Naive B cell (primary cell): Measurements from ENCODE around the gene D2HGDH. TPM values are rescaled to one million over a fixed set of nuclear protein-coding genes. Genes with fewer than 3 reads are reported as not detected.

Source experiments
- ATAC-seq, 2 donors: fragments of 150-1000 bp; cut with Tn5 transposase; 2 replicates each; pipeline ENCODE4 v1.10.0; 2021; ENCODE audit warnings: low read depth in 2 of 2, mild to moderate bottlenecking in 2 of 2, moderate library complexity in 2 of 2
- DNase-seq: peaks from one replicate; pipeline ENCODE4 v3.0.0; 2022
- H3K27ac Mint-ChIP-seq, 6 donors: one replicate each; pipeline ENCODE4 v1.8.0; 2020 to 2022; ENCODE audit warnings: mild to moderate bottlenecking in 6 of 6, mixed read lengths in 6 of 6, moderate library complexity in 5 of 6, inconsistent platforms in 2 of 6
- H3K27me3 Mint-ChIP-seq, 3 donors: one replicate each; pipeline ENCODE4 v1.8.0; 2021 to 2022; ENCODE audit warnings: mixed read lengths in 3 of 3, mild to moderate bottlenecking in 1 of 3
- H3K36me3 Mint-ChIP-seq, 2 donors: one replicate each; pipeline ENCODE4 v1.8.0; 2020 to 2022; ENCODE audit warnings: mixed read lengths in 2 of 2, inconsistent platforms in 1 of 2, mild to moderate bottlenecking in 1 of 2
- H3K4me1 Mint-ChIP-seq, 3 donors: one replicate each; pipeline ENCODE4 v1.8.0; 2020 to 2022; ENCODE audit warnings: mixed read lengths in 3 of 3, inconsistent platforms in 1 of 3, mild to moderate bottlenecking in 1 of 3, moderate library complexity in 1 of 3
- H3K4me3 Mint-ChIP-seq, 8 donors: one replicate each; pipeline ENCODE4 v1.8.0; 2020 to 2022; ENCODE audit warnings: mild to moderate bottlenecking in 8 of 8, mixed read lengths in 8 of 8, moderate library complexity in 8 of 8, inconsistent platforms in 2 of 8
- H3K9me3 Mint-ChIP-seq, 7 donors: one replicate each; pipeline ENCODE4 v1.8.0; 2020 to 2022; ENCODE audit warnings: mixed read lengths in 7 of 7, mild to moderate bottlenecking in 5 of 7, inconsistent platforms in 2 of 7, moderate library complexity in 1 of 7
- polyA plus RNA-seq, 6 donors: library from polyadenylated mRNA; unstranded; fragments of 300-500 nt; fragmentation: Illumina TruSeq; gene quantifications; one replicate each; pipeline ENCODE4 v1.2.3, GENCODE V29; 2021; ENCODE audit warnings: low read depth in 6 of 6

The D2HGDH gene
- polyA plus RNA-seq, 6 donors from 2014 or later: 1.1 to 7.2 (median 2.4) TPM

GRCh38 chr2:241744028-241744754 is 9.8 kb downstream of the D2HGDH start:
- DNase-seq: no peak
- H3K27ac Mint-ChIP-seq: no peak overlapping the region
- H3K36me3 Mint-ChIP-seq: peaks cover 9 to 17% of the 10 kb centered on the region in 2 donors
- peaks cover 0 to 8% (median 8%) of the 10 kb centered on the region in 3 donors for H3K4me1 Mint-ChIP-seq
- H3K9me3 Mint-ChIP-seq: peaks cover 0 to 4% (median 0%) of the 10 kb centered on the region in 7 donors
- no peaks in the 10 kb centered on the region for H3K27me3 Mint-ChIP-seq
- ATAC-seq: no peak
- no peak overlapping the region for H3K4me3 Mint-ChIP-seq

GRCh38 chr2:241745276-241745675 is 10.8 kb downstream of the D2HGDH start:
- Mint-ChIP-seq H3K9me3 (peaks cover 0 to 4% (median 0%) of the 10 kb centered on the region in 7 donors), H3K36me3 (peaks cover 9 to 24% of the 10 kb centered on the region in 2 donors), H3K4me3 (no peak overlapping the region), H3K27ac (peak overlapping the region in 1 of 6 donors; percentile 59), H3K4me1 (peaks cover 0 to 8% (median 0%) of the 10 kb centered on the region in 3 donors), H3K27me3 (no peaks in the 10 kb centered on the region)
- no peak for DNase-seq
- no peak for ATAC-seq

GRCh38 chr2:241746084-241746483 is 11.7 kb downstream of the D2HGDH start:
- Mint-ChIP-seq H3K36me3 (peaks cover 9 to 24% of the 10 kb centered on the region in 2 donors), H3K4me1 (peaks cover 0 to 8% (median 0%) of the 10 kb centered on the region in 3 donors), H3K27ac (peak overlapping the region in 1 of 6 donors; percentile 23), H3K27me3 (no peaks in the 10 kb centered on the region), H3K4me3 (peak overlapping the region in 1 of 8 donors; percentile 10), H3K9me3 (peaks cover 0 to 4% (median 0%) of the 10 kb centered on the region in 7 donors)
- DNase-seq: no peak
- ATAC-seq: no peak

- H3K9me3 Mint-ChIP-seq: peaks cover 0 to 4% (median 0%) of the 10 kb centered on the region in 7 donors
- ATAC-seq (no peak), DNase-seq (no peak)
- peaks cover 0 to 8% (median 0%) of the 10 kb centered on the region in 3 donors for H3K4me1 Mint-ChIP-seq
- H3K36me3 Mint-ChIP-seq: peaks cover 9 to 25% of the 10 kb centered on the region in 2 donors
- no peak overlapping the region for H3K4me3 Mint-ChIP-seq
- no peak overlapping the region for H3K27ac Mint-ChIP-seq
- no peaks in the 10 kb centered on the region for H3K27me3 Mint-ChIP-seq
Observed at GRCh38 chr2:241748468-241749256, 14.2 kb downstream of the D2HGDH start.

GRCh38 chr2:241750076-241750840 is 15.8 kb downstream of the D2HGDH start:
- DNase-seq (no peak), ATAC-seq (no peak)
- peaks cover 0 to 8% (median 0%) of the 10 kb centered on the region in 3 donors for H3K4me1 Mint-ChIP-seq
- peak overlapping the region in 2 of 6 donors; percentile 32 to 36 for H3K27ac Mint-ChIP-seq
- no peak overlapping the region for H3K4me3 Mint-ChIP-seq
- H3K36me3 Mint-ChIP-seq: peaks cover 9 to 30% of the 10 kb centered on the region in 2 donors
- no peaks in the 10 kb centered on the region for H3K27me3 Mint-ChIP-seq
- peaks cover 0 to 4% (median 0%) of the 10 kb centered on the region in 7 donors for H3K9me3 Mint-ChIP-seq

- Mint-ChIP-seq H3K27ac (no peak overlapping the region), H3K9me3 (peaks cover 0 to 1% (median 0%) of the 10 kb centered on the region in 7 donors), H3K4me1 (peaks cover 0 to under 1% (median 0%) of the 10 kb centered on the region in 3 donors), H3K27me3 (no peaks in the 10 kb centered on the region), H3K4me3 (no peak overlapping the region), H3K36me3 (peaks cover under 1 to 21% of the 10 kb centered on the region in 2 donors)
- DNase-seq: no peak
- ATAC-seq: no peak
Observed at GRCh38 chr2:241751152-241751551, 16.7 kb downstream of the D2HGDH start.

GRCh38 chr2:241751776-241752175 is 17.3 kb downstream of the D2HGDH start:
- Mint-ChIP-seq H3K36me3 (peaks cover 0 to 18% of the 10 kb centered on the region in 2 donors), H3K27me3 (no peaks in the 10 kb centered on the region), H3K27ac (no peak overlapping the region), H3K4me1 (no peaks in the 10 kb centered on the region), H3K9me3 (peaks cover 0 to 1% (median 0%) of the 10 kb centered on the region in 7 donors), H3K4me3 (no peak overlapping the region)
- ATAC-seq (no peak), DNase-seq (no peak)

GRCh38 chr2:241752253-241752652 is 17.8 kb downstream of the D2HGDH start:
- Mint-ChIP-seq H3K27ac (no peak overlapping the region), H3K9me3 (no peaks in the 10 kb centered on the region), H3K4me3 (no peak overlapping the region), H3K36me3 (peaks cover 0 to 18% of the 10 kb centered on the region in 2 donors), H3K4me1 (no peaks in the 10 kb centered on the region), H3K27me3 (no peaks in the 10 kb centered on the region)
- ATAC-seq (no peak), DNase-seq (no peak)

GRCh38 chr2:241752689-241753276 is 18.4 kb downstream of the D2HGDH start:
- Mint-ChIP-seq H3K9me3 (no peaks in the 10 kb centered on the region), H3K4me1 (no peaks in the 10 kb centered on the region), H3K27ac (no peak overlapping the region), H3K4me3 (no peak overlapping the region), H3K27me3 (no peaks in the 10 kb centered on the region), H3K36me3 (peaks cover 0 to 18% of the 10 kb centered on the region in 2 donors)
- ATAC-seq (no peak), DNase-seq (no peak)

- H3K4me3 Mint-ChIP-seq: peak overlapping the region in 1 of 8 donors; percentile 42
- H3K27ac Mint-ChIP-seq: peak overlapping the region in 1 of 6 donors; percentile 59
- H3K9me3 Mint-ChIP-seq: no peaks in the 10 kb centered on the region
Observed at GRCh38 chr2:241753493-241753892, 19.1 kb downstream of the D2HGDH start.

GRCh38 chr2:241754042-241754441 is 19.6 kb downstream of the D2HGDH start:
- Mint-ChIP-seq H3K27ac (peak overlapping the region in 1 of 6 donors; percentile 87), H3K4me3 (no peak overlapping the region), H3K36me3 (peaks cover 0 to 17% of the 10 kb centered on the region in 2 donors), H3K27me3 (no peaks in the 10 kb centered on the region), H3K9me3 (no peaks in the 10 kb centered on the region), H3K4me1 (no peaks in the 10 kb centered on the region)
- DNase-seq (no peak), ATAC-seq (no peak)

More at GRCh38 chr2:241753493-241753892, 19.1 kb downstream of the D2HGDH start:
- Mint-ChIP-seq H3K27me3 (no peaks in the 10 kb centered on the region), H3K36me3 (peaks cover 0 to 18% of the 10 kb centered on the region in 2 donors), H3K4me1 (no peaks in the 10 kb centered on the region)
- no peak for ATAC-seq
- no peak for DNase-seq

- H3K27ac Mint-ChIP-seq: no peak overlapping the region
- no peaks in the 10 kb centered on the region for H3K27me3 Mint-ChIP-seq
- ATAC-seq: no peak
- no peak overlapping the region for H3K4me3 Mint-ChIP-seq
- H3K36me3 Mint-ChIP-seq: peaks cover 5 to 8% of the 10 kb centered on the region in 2 donors
- DNase-seq: no peak
- H3K4me1 Mint-ChIP-seq: peaks cover 0 to 3% (median 0%) of the 10 kb centered on the region in 3 donors
- peaks cover 0 to 7% (median 0%) of the 10 kb centered on the region in 7 donors for H3K9me3 Mint-ChIP-seq
Observed at GRCh38 chr2:241755166-241755565, 20.7 kb downstream of the D2HGDH start.

- no peak for DNase-seq
- Mint-ChIP-seq H3K27me3 (no peaks in the 10 kb centered on the region), H3K9me3 (peaks cover 0 to 9% (median 2%) of the 10 kb centered on the region in 7 donors), H3K4me3 (no peak overlapping the region), H3K27ac (no peak overlapping the region), H3K4me1 (peaks cover 0 to 3% (median 2%) of the 10 kb centered on the region in 3 donors), H3K36me3 (peaks cover 6 to 12% of the 10 kb centered on the region in 2 donors)
- ATAC-seq: no peak
Observed at GRCh38 chr2:241755777-241756176, 21.3 kb downstream of the D2HGDH start.
